Renal pelvis (tissue), 4 donors: ENCODE data around the gene SPATA33. TPM values are rescaled to one million over a fixed set of nuclear protein-coding genes. Genes with fewer than 3 reads are reported as not detected.
"Not testable (repeated sequence)": the region's sequence is repeated elsewhere in the genome, so short reads cannot be mapped to it uniquely, and the experiment has no call there.

Experiments
- DNase-seq: peaks from one replicate; pipeline ENCODE4 v3.0.0-alpha.2; 2013
- polyA plus RNA-seq, 3 donors: library from polyadenylated mRNA; unstranded; fragments of 120-200 nt; gene quantifications; one replicate each; pipeline ENCODE4 v1.2.1, GENCODE V29; 2013; ENCODE audit not compliant: insufficient read length in 3 of 3

Gene SPATA33
- polyA plus RNA-seq, 3 donors, result 16.5 to 18.3 (median 17.3) TPM

DNA sequence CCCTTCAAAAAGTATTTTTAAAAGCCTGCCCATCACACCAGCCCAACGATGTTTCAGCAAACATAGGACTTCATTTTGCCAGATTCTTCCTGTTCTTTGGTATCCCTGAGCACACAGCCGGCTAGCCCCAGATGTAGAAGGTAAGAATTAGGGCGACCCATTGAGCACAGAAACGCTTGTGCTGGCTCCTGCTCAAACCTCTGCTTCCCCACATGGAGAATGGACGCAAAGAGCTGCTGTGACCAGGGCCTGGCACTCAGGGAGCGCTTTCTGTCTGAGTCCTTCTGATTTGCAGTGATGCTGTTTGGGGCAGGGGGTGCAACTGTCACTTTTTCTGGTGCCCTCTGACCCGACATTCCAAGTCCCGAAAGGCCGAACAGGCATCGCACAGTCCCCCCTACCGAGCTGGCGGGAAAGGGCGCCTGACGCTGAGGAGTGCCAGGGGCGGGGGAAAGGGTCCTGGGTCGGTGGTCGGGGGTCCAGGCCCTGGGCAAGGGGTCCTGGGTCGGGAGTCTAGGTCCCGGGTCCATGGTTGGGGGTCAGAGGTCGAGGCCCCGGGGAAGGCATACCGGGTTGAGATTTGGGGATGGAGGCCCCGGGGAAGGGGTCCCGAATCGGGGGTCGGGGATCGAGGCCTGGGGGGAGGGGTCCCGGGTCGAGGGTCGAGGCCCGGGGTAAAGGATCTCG, 1.1 kb upstream of the SPATA33 start:
- DNase-seq, result no peak

DNA sequence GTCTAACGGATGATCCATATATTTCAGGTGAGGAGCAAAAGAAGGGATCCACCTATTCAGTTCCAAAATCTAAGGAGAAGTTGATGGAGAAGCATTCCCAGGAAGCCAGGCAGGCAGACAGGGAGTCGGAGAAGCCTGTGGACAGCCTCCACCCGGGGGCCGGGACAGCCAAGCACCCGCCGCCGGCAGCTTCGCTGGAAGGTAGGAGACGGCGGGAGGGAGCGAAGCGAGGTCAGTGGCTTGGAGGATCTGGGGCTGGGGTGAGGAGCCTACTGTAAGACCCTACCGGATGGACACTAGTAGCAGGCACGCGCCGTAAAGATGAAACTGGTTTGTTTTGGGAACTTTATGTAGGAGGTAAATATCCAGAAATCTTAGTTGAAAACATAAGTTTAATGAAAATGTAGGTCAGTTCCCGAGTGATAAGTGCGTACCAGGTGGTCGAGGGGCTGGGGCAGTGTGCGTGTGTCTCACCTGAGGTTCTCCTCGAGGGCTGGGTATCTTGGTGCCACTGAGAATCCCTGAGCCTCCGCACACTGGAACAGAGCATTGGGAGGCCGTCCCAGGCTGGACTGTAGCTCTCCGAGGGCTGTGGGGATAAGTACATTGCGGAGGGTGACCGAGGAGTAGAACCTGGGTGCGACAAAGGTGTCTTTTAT, 714 bp downstream of the SPATA33 start:
- no peak for DNase-seq

DNA sequence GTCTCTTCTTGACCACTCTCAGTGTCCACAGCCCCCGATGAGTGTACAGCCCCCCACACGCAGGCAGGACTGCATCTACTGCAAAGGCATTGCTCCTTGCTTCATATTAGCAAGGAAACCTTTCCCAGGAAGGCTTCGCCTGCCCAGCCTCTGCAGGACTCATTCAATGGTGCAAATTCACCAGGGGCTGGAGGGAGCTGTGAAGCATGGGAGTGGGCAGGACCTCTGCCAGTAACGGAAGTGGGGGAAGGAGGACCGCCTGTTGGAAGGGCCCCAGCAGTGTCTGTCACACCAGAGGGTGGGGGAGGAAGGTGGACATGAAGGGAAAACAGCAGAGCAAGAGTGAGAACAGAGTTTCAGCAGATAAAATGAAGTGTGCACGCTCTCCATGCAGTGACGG, 2.5 kb downstream of the SPATA33 start:
- no peak for DNase-seq

DNA sequence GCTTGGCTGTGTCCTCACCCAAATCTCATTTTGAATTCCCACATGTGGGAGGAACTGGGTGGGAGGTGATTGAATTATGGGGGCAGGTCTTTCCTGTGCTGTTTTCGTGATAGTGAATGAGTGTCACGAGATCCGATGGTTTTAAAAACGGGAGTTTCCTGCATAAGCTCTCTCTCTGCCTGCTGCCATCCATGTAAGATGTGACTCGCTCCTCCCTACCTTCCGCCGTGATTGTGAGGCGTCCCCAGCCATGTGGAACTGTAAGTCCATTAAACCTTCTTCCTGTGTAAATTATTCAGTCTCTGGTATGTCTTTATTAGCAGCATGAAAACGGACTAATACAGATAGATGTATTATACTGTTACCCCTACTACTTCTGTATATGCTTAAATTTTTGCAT, 3.6 kb downstream of the SPATA33 start:
- DNase-seq, result no peak

DNA sequence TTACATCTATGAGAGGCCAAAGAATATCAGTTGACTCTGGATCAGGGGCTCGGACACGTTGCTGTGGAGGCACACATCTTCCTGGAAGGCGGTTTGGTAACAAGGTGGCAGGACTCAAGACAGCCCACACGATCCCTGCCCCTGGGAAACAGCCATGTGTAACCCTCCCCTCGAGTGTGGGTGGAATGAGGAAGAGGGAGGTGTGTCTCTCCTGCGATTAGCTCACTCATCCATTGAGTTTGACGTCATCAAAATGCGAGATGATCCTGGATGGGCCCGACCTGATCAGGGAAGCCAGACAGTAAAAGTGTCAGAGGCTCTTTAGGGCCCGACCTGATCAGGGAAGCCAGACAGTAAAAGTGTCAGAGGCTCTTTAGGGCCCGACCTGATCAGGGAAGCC, 6.6 kb downstream of the SPATA33 start:
- DNase-seq, result not testable (repeated sequence)

DNA sequence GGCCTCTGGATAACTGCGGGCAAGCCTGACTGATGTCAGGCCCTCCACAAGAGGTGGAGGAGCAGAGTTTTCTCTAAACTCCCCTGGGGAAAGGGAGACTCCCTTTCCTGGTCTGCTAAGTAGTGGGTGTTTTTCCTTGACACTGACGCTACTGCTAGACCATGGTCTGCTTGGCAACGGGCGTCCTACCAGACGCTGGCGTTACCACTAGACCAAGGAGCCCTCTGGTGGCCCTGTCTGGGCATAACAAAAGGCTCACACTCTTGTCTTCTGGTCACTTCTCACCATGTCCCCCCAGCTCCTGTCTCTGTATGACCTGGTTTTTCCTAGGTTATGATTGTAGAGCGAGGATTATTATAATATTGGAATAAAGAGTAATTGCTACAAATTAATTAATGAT, 9.4 kb downstream of the SPATA33 start:
- not testable (repeated sequence) for DNase-seq

DNA sequence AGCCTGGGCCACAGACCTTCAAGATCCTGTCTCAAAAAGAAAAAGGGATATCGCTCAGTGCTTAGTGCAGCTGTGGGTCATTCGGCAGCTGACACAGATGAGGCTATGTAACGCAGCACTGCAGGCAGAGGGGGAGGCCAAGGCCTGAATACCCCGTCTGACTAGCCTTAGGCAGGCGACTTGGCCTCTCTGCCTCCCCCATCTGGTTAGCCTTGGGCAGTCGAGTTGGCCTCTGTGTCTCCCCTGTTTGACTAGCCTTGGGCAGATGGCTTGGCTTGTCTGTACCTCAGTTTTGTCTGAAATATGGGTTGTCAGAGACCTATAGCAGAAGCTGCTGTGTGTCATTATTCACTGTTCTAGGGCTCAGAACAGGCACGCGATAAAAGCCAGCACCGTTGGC, 10.0 kb downstream of the SPATA33 start:
- no peak for DNase-seq

DNA sequence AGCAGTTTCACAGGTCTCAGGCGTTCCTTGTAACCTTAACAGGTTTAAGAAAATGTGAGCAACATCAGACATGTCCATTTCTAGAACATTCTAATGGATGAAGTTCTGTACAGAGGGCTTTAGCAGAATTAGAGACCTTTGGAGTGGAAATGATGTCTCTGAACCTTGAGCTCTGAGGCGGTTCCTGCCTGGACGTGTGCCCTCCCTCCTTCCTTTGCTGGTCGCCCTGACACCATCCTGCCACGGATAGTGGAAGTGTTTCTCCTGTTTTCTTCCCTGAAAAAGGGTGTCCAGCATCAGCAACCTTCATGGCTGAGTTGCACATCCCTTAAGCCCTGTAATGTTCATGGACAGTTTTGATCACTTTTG, 11.1 kb downstream of the SPATA33 start:
- DNase-seq, result no peak

DNA sequence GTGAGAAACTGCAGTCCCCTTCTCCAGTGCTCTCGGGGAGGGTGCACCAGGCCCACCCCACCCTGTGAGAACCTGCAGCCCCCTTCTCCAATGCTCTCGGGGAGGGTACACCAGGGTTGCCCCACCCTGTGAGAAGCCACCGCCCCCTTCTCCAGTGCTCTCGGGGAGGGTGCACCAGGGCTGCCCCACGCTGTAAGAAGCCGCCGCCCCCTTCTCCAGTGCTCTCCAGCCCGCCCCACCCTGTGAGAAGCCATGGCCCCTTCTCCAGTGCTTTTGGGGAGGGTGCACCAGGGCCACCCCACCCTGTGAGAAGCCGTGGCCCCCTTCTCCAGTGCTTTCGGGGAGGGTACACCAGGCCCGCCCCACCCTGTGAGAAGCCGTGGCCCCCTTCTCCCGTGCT, 12.1 kb downstream of the SPATA33 start:
- DNase-seq, result no peak

DNA sequence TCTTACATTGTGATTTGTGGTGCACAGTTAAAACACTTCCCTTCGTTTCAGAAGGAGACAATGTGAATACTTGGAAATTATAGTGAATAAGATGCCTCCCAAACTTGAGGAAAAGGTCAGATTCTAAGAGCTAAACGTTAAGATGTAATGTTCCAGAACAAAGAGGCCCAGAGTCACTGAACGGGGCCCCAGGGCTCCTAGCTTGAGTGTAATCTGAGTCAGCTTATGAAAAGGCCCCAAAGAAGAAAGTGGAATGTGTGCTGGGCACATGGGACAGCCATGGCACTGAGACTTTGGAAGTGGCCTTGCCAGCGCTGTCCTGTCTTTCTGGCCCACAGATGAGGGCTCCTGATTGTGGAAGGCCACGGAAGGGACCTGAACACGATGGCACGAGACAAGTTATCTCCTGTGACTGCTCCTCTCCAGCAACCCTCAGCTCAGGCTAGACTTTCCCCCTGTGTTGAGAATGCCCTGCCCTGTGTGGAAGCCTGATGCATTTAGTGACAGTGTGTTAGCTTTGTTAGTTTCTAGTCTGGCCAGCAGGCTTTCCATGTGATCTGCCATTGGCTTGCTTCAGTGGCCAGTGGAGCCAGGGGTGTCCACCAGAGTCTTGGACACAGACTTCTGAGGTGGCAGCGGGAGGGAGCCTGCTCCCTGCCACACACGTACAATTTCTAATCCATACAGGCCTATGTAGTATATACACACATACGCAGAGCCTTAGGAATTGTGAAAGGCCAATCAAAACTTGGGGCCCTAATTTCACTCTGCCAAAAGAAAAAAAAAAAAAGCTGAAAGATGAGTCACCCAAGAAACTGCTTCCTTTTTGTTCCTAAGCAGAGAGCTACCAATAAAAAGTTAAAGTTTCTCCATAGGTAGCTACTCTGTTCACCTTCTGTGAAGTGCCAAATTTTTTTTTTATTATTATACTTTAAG, 13.1 kb downstream of the SPATA33 start:
- DNase-seq, result no peak

DNA sequence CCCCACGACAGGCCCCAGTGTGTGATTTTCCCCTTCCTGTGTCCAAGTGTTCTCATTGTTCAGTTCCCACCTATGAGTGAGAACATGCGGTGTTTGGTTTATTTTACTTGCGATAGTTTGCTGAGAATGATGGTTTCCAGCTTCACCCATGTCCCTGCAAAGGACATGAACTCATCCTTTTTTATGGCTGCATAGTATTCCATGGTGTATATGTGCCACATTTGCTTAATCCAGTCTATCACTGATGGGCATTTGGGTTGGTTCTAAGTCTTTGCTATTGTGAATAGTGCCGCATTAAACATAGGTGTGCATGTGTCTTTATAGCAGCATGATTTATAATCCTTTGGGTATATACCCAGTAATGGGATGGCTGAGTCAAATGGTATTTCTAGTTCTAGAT, 13.9 kb downstream of the SPATA33 start:
- DNase-seq, result not testable (repeated sequence)

DNA sequence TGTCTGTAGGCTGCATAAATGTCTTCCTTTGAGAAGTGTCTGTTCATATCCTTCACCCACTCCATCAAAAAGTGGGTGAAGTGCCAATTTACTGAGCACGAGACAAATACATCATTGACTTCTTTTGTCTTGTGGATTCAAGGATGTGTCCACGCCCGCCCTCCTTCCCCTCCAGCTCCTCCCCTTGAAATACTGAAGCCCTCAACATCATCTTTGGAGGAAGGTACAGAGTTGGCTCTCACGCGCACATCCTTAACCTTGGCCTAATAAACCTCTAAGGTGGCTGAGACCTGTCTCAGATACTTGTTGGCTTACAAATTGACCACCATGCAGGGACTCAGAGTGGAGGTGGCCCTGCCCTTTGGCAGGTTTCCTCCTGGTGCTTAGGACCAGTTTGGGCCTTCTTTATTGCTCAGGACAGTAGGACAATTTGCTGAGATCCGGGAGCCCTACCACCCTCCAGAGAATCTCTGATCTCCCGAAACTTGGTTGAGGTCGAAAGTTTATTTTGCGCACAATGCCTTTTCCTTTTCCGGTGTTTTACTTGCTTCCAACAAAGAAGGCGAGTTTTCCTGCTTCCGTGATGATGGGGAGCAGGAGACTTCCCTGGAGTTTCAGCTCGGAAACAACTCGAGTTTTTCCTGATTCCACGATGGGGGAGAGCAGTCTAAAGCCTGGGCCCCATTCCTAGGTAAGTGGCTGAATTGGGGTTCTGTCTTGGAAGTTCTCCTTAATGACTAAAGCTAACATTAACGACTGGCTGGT, 14.7 kb downstream of the SPATA33 start:
- no peak for DNase-seq

DNA sequence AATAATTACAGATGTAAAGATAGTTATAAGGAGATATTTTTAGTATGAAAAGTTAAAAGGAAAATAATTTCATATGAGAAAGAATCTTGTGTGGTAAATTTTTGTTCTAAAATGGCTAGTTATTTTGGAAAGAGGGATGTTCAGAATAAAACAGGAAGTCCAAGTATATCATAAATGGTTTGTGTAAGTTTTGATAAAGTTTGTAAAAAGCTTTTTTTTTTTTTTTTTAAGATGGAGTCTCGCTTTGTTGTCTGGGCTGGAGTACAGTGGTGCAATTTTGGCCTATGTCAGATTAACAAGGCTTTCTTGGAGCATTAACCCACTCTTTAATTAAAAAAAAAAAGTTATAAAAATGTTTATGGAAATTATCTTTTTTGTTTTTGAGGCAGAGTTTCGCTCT, 20.6 kb downstream of the SPATA33 start:
- DNase-seq, result no peak

DNA sequence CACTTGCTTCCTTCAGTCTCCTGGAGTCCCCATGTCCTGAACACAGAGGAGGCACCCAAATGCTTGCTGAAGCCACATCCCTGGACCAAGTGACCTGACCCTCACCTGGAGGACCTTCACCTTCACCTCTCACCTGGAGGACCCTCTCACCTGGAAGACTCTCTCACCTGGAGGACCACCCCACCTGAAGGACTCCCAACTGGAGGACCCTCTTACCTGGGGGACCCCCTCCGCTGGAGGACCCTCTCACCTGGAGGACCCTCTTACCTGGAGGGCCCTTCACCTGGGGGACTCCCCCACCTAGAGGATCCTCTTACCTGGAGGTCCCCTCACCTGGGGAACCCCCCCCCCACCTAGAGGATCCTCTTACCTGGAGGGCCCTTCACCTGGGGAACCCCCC, 28.3 kb downstream of the SPATA33 start:
- no peak for DNase-seq

DNA sequence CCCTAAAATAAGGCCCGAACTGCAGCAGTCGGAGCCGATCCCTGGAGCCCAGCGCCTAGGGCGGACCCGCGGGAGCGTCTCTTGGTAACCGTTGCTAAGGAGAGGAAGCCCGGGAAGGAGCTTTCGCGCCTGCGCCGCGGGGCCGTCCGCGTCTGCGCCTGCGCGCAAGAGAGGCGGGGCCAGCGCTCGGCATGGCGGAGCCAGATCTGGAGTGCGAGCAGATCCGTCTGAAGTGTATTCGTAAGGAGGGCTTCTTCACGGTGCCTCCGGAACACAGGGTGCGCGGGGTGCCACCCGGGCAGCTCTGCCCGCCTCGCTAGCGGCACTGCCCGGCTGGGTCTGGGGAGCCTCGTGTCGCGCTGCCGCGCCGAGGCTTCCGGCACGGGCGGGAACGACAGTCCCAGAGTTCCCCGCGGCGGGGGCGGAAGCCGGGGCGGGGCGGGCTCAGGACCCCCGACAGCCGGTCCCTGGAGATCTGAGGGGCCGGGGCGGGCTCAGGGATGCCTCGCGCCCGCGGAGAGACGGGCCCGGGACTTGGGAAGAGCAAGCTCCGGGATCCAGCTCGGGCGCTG, 29.0 kb downstream of the SPATA33 start, which contains the start of gene CDK10:
CDK10 (plus strand) TSS at position 170 of the 572 bp plus-strand sequence; CDS start at position 192, 22 bp downstream.
- peak; percentile 91 for DNase-seq

DNA sequence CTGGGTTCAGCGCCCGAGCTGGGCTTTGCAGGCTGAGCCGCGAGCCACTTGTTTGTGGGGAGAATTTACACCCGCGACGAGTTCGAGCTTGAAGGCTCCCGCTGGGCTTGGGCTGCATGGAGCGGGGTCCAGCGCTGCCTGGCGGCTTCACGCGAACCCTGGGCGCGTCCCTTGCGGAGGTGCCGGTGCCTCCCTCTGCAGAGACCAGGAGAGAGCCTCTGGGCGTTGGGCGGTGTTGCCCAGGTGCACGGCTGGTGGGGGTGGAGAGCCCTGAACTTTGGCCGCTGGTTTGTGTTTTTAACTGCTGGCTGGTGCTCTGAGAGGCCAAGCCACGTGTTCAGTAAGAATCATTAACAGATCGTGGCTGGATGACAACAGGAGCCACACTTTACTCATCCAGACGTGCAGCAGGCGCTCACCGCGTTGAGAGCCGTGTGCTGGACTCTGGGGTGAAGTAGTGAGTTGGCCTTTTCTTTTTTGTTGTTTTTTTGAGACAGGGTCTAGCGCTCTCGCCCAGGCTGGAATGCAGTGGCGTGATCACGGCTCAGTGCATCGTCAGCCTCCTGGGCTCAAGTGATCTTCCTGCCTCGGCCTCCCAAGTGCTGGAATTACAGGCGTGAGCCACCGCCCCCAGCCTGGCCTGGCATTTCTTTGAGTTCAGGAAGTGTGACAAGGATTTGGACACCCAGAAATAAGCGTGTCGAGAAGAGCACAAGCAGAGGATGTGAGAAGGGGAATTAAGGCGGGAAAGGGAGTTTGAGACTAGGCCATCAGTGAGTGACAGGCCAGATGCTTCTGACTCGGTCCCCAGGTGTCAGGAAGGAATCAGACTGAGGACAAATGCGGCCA, 29.7 kb downstream of the SPATA33 start:
- peak; percentile 63 for DNase-seq

DNA sequence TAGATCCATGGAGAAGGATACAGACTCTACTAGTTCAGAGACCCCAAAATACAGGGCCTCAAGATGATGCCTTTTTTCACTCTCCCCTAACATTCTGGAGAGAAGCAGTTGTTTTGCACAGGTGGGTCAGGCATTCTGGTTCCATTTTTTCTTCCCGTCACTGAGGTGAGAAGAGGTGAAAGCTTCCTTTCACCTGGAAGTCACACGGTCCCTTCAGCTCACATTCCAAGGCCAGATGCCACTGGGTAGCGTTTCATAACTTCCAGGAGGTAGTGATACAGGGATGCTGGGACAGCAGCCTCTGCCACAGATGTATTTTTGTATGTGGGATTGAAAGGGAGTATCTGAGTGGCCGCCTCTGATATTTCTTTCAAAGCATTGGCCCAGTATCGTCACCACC, 30.8 kb downstream of the SPATA33 start:
- DNase-seq, result no peak

DNA sequence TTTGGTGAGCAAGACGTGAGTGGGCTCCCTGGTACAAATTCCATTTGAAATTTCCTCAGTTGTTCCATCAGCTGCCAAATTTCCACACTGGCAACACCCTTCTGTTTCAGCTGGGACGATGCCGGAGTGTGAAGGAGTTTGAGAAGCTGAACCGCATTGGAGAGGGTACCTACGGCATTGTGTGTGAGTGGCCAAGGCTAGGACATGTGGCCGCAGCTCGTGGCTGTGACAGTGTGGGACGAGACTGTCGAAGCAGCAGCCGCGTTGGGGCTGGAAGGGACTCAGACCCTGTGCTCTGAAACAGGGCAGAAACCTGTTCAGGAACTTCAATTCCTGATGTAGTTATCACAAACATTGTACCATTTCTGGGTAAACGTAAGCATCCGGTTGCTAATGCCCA, 31.5 kb downstream of the SPATA33 start:
- DNase-seq, result no peak

DNA sequence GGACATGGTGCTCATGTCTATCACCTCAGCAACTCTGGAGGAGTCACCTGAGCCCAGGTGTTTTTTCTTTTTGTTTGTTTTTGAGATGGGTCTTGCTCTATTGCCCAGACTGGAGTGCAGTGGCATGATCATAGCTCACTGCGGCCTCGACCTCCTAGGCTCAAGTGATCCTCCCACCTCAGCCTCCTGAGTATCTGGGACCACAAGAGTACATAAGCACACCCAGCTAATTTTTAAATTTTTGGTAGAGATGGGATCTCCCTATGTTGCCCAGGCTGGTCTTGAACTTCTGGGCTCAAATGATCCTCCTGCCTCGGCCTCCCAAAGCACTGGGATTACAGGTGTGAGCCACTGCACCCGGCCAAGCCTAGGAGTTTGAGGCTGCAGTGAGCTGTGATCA, 32.0 kb downstream of the SPATA33 start:
- not testable (repeated sequence) for DNase-seq

DNA sequence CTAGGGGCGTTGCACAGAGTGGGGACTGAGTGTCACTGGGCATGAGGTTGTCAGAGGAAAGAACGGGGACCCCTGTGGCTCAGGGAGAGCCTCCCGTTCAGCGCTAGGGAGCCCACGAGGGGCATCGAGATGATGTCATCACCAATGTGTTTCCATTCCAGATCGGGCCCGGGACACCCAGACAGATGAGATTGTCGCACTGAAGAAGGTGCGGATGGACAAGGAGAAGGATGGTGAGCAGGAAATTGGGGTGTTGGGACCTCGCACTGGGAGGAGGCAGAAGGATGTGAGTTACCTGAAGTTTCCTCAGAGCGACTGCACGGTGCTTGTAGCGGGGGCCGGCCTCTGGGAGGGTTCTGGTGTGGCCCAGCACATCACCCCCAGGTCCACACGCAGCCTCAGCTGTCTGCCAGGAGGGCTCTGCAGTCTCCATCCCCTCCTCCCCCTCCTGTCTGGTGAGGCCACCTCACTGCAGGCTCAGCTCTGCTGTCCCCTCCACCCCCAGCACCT, 32.8 kb downstream of the SPATA33 start:
- no peak for DNase-seq
